GM04504 (cell line): ENCODE measurements around the gene PCSK6.
"Not testable (repeated sequence)": the region's sequence is repeated elsewhere in the genome, so short reads cannot be mapped to it uniquely, and the experiment has no call there.

ENCODE experiments used
- DNase-seq: peaks from one replicate; pipeline ENCODE4 v3.0.0-alpha.2; 2012; ENCODE audit warnings: low read depth

Gene PCSK6

GRCh38 chr15:101376615-101377395 lies 112.7 kb downstream of the PCSK6 start:
- DNase-seq, result no peak

DNA sequence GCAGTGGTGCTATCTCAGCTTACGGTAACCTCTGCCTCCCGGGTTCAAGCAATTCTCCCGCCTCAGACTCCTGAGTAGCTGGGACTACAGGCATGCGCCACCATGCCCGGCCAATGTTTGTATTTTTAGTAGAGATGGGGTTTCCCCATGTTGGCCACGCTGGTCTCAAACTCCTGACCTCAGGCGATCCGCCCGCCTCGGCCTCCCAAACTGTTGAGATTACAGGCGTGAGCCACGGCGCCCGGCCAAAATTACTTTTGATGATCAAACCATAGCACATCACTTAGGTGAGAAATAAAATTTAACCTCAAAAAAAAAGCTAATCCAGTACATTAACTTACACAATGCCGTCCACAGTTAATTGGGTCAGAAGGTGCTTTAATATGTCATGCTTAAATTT lies 114.5 kb downstream of the PCSK6 start:
- not testable (repeated sequence) for DNase-seq

- DNase-seq, result no peak
These were observed 115.2 kb downstream of the PCSK6 start for GRCh38 chr15:101374326-101374725.

GRCh38 chr15:101373577-101373976 lies 115.9 kb downstream of the PCSK6 start:
- no peak for DNase-seq

GRCh38 chr15:101372960-101373525 lies 116.5 kb downstream of the PCSK6 start:
- DNase-seq, result no peak

- no peak for DNase-seq
These were observed 117.3 kb downstream of the PCSK6 start for GRCh38 chr15:101372149-101372577.

- DNase-seq, result no peak
These were observed 118.0 kb downstream of the PCSK6 start for GRCh38 chr15:101371519-101371918.

DNA sequence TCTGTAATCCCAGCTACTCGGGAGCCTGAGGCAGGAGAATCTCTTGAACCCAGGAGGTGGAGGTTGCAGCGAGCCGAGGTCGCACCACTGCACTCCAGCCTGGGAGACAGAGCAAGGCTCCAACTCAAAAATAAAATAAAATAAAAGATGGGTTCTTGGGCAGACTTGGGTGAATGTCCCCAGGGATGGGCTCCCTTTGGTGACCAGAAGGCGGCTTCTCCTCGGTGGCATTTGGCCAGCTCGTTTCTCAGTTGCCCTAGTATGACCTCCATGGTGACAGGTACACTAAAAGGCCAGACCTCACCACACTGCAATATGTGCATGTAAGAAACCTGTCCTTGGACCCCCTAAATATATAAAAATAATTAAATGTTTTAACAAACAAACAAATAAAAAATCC lies 118.4 kb downstream of the PCSK6 start:
- DNase-seq, result no peak

GRCh38 chr15:101370330-101371024 lies 119.0 kb downstream of the PCSK6 start:
- DNase-seq, result no peak

GRCh38 chr15:101369676-101370075 lies 119.8 kb downstream of the PCSK6 start:
- DNase-seq, result no peak

GRCh38 chr15:101368861-101369642 lies 120.5 kb downstream of the PCSK6 start:
- no peak for DNase-seq

DNA sequence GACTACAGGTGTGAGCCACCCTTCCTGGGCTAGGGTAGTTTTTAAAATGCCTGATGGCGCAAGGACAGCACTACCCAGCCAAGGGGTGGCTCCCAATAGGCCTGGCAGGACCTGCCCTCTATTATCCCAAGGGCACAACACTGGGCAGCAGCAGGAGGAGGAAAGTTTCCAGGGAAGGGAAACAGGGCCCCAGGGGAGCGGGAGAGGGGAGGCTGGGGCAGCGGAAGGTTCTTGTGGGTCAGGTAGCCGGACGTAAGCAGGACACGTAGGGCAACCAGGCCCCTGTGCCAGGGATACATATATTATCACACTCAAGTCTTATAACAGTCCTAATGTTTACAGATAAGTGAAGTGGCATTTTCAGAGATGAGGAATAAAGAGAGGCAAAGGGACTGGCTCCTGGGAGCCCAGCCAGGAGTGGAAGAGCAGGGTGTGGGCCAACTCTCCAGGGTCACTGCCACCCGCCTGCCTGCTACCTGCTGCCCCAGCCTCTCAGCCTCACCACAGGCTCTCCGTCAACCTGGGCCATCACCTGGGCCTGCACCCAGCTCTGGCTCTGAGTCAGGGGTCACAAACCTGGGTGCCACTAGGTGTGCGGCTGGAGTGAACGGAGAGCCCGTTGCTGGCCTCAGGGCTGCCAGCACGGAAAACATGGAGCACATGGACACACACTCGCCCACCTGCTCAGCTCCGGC lies 121.3 kb downstream of the PCSK6 start:
- no peak for DNase-seq

GRCh38 chr15:101366853-101367252 lies 122.7 kb downstream of the PCSK6 start:
- no peak for DNase-seq

GRCh38 chr15:101362986-101363566 lies 126.4 kb downstream of the PCSK6 start:
- DNase-seq, result no peak

GRCh38 chr15:101362359-101362758 lies 127.1 kb downstream of the PCSK6 start:
- no peak for DNase-seq

DNA sequence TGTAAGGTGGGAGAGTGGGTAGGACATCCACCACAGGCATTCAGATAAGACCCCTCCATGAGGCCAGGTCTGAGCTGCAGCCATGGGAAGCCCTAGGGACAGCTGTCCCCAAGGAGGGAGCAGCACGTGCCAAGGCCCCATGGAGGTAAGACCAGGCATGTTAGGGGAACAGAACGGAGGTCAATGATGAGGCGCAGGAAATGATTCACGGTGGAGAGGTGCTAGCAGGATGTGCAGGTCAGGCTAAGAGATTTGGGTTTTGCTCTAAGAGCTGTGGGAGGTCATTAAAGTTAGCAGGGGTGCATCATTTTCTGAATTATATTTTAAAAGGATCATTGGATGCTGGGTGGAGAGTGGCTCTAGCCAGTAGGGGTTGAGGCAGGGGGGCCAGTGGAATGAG lies 128.1 kb downstream of the PCSK6 start:
- no peak for DNase-seq

GRCh38 chr15:101359365-101359947 lies 130.1 kb downstream of the PCSK6 start:
- DNase-seq, result no peak

GRCh38 chr15:101358895-101359294 lies 130.6 kb downstream of the PCSK6 start:
- DNase-seq, result no peak

DNA sequence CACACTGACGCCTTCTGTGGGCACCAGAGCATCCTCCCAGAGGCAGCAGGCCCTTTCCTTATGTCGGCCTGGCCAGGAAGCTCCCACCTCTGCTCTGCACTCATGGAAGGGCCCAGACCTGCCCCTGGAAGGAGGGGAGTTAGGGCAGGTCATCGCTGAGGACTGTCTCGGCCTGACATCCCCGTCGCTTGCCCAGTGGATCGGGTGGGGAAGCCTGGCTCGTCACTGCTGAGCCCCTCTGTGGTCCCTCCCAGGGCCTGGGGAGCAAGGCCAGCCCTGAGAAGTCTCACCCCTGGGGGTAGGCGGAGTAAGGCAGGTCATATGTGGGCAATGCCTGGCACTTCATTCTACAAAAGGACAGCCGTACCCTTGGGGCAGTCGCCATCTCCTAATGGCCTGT lies 131.6 kb downstream of the PCSK6 start:
- DNase-seq, result no peak

DNA sequence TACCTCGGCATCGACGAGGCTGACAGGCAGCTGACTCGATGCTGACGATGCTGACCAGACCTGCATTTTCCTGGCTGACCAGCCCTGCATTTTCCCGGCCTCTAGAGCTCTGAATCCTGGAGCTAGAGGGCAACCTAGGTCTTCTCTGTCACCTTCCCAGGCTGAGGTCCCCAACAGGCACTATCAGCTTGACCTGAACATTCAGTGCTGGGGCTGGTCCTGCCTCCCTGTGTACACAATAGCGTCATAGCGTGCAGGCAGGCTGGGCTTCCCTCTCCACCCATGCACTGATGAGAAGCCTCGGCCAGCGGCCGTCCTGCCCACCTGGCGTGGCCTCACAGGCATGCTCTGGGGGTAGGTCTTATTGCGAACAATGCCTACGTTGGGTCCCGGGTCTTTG lies 132.2 kb downstream of the PCSK6 start:
- no peak for DNase-seq
